HG02970 (cell line): ENCODE data around the gene CDC25A.
A peak's percentile ranks its signal among the peaks of the same experiment; 100 is the strongest.
"Not testable (repeated sequence)": the region's sequence is repeated elsewhere in the genome, so short reads cannot be mapped to it uniquely, and the experiment has no call there.

ENCODE experiments used
- ATAC-seq: cut with Tn5 transposase; IDR thresholded peaks from one replicate; pipeline ENCODE4 v1.9.1; 2021; ENCODE audit warnings: mild to moderate bottlenecking, moderate library complexity, moderate number of reproducible peaks; ENCODE audit not compliant: unreplicated experiment, low FRiP score

The CDC25A gene

GRCh38 chr3:48188266-48189201 is at the start of gene CDC25A:
TSS of gene CDC25A (minus strand) at chr3:48188417. CDS start at chr3:48187947, 470 bp downstream.
- peak; percentile 91 for ATAC-seq

DNA sequence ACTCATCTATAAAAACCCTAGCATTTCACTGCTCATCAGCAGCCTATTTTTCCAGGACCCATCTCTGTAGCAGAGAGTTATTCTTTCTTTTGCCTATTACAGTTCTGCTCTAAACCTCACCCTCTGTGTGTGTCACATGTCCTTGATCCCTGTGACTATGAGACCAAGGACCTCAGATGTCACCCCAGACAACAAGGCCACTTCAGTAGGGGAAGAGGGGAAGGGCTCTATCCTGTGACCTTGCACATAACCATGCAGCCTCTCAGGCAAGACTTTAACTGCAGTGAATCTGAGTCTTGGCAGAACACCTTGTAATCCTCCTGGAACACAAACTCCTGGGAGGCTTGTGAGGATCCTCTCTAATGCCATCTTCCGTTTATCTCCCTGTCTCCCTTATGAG is 48.3 kb upstream of the CDC25A start:
- ATAC-seq = no peak

DNA sequence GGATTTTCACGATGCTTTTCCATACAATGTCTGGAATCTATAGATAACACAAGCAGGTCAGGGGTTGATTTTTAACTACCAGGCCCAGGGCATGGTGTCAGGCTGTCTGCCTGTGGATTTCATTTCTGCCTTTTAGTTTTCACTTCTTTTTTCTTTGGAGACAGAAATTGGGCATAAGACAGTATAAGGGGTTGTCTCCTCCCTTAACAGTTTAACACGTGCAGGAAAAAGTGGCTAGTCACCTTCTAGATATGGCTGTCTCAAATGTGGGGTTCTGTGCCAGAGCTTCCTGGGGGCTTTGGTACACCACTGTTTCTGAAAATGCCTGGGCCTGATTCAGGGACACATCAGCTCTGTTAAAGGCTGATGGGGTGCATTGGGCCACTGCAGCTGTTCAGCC is 45.3 kb upstream of the CDC25A start:
- no peak for ATAC-seq

DNA sequence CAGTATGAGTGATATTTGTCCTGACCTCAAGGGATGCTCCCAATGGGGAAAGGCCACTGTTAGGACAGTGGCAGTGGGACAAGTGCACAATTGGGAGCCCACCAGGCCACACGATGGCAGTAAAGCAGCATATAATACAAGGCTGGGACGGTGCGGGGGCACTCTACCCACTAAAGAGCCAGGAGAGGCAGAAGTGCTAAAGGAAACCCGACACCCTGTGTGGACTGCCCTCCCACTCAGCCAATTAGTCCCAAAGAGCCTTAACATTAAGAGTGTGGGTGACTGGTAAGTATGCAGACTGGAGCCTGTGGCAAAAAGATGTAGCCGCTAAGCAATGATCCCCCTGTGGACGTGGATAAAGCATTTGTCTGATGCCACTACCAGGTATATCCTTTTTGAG is 44.5 kb upstream of the CDC25A start:
- ATAC-seq = no peak

GRCh38 chr3:48232232-48232631 is 44.0 kb upstream of the CDC25A start:
- ATAC-seq = no peak

GRCh38 chr3:48226939-48227338 is 38.7 kb upstream of the CDC25A start:
- ATAC-seq = no peak

DNA sequence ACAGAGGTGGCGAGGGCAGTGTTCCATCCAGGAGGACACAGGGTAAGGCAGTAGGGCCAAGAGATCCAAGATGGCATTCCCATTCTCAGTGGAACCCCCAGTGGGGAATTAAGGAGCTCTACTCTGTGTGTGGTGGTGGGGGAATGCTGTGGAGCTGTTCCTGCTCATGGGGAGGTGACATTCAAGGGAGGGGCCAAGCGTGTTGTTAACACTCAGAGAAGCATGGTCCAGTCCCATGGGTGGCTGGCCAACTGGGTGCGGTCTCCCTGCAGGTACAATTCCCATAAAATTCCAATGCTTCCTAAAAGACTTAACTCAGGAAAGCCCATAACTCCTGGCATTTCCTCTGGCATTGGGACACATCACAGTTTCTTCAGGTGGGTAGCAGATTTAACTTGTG is 37.4 kb upstream of the CDC25A start:
- no peak for ATAC-seq

- no peak for ATAC-seq
Observed at GRCh38 chr3:48222616-48223513, 34.6 kb upstream of the CDC25A start, which contains the start of gene CAMP. TSS of gene CAMP (plus strand) at chr3:48223495. CDS start at chr3:48223512, 17 bp downstream.

GRCh38 chr3:48220746-48221145 is 32.5 kb upstream of the CDC25A start:
- ATAC-seq = no peak

GRCh38 chr3:48219543-48219942 is 31.3 kb upstream of the CDC25A start:
- ATAC-seq = no peak

DNA sequence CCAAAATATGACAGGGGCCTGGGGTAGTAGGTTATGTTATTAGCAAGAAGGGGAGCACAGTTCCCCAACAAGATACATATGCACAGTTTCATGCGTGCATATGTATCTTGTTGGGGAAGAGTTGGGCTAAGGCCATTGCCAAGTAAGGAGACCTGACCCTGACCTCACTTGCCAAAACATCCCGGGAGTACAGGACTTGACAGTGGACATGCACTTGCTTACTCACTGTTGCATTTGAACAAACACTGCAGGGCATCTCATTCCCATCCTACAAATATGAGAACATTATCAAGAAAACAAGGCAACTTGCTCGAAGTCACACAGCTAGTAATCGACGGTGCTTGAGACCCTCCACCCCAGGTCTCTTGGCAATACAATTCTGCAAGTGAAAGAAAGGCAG is 30.3 kb upstream of the CDC25A start:
- no peak for ATAC-seq

DNA sequence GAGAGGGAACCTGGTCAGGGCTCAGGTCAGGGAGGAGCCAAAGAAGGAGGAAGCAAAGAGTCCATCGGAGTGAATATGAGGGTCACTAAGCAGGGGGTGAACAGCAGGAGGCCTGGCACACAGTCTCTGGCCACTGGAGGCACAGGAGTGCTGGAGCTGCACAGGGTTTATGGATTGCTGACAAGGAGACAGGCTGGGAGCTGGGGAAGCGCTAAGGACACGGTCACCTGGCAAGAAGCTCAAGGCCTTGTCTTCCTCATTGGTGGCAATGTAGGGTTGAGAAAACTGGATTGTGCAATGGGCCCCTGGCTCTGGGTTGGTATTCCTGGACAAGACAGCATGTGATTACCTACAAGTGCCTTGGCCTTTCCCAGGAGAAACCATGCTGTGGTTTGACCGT is 29.2 kb upstream of the CDC25A start:
- no peak for ATAC-seq

GRCh38 chr3:48215876-48216275 is 27.7 kb upstream of the CDC25A start:
- no peak for ATAC-seq

DNA sequence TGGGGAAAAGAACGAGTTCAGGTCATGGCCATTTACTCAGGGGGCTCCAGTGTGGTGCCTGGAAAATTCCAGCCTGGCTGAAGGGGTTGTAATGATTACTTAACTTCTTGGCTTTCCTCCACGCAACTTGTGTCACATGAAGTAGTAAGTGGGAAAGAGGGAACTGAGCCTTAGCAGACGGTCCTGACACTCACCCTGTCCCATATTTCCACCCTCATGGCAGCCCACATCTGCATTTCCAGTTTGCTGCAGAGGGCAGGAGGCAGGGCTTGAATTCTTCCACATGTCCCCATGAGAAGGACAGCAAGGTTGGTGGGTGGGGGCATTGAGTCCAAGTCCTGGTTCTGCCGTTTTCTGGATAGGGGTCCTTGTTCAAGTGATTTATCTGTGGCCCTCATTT is 27.2 kb upstream of the CDC25A start:
- ATAC-seq = no peak

DNA sequence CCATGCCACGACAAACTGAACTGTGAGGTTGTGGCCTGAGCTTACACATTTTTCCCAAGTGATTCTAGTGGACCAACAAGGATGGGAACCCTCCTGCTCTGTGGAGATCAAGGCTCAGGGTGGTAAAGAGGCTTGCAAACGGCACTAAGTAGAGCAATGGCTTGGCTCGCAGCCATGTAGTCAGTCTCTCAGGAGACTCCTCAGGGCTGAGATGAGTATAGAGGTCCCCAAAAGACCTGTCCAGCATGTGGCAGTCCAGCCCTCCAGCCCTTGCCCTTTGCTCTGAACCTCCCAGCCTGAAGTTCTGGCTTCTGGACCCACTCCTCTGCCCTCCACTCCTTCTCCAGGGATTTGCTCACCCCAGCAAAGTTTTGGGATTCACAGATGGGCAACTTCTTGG is 26.8 kb upstream of the CDC25A start:
- ATAC-seq = no peak

- ATAC-seq = no peak
Observed at GRCh38 chr3:48214225-48214624, 26.0 kb upstream of the CDC25A start.

- ATAC-seq = not testable (repeated sequence)
Observed at GRCh38 chr3:48211776-48212175, 23.6 kb upstream of the CDC25A start.

DNA sequence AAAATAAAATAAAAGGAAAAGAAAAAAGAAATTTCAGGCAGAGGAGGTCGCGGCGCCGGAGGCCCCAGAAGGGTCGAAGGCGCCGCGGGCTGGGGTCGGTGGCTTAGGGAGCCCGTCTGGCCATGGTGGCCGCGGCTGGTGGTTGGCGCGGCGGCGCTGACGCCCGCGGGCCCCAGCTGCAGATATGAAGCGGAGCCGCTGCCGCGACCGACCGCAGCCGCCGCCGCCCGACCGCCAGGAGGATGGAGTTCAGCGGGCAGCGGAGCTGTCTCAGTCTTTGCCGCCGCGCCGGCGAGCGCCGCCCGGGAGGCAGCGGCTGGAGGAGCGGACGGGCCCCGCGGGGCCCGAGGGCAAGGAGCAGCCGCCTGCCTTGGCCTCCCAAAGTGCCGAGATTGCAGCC is 22.3 kb upstream of the CDC25A start:
- not testable (repeated sequence) for ATAC-seq

DNA sequence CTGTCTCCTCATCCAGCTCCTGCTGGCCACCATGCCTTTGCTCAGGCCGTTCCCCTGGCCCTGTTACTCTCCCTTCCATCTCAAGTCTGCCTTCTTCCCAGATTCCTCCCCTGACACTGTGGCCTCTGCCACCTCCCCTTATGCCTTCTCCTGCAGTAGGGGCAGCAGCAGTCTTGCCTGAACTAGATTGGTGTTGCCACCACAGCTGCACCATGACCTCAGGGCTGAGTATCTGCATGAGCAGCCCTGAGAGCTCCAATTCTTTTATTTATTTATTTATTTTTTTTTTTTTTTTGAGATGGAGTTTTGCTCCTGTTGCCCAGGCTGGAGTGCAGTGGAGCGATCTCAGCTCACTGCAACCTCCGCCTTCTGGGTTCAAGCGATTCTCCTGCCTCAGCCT is 21.2 kb upstream of the CDC25A start:
- no peak for ATAC-seq

DNA sequence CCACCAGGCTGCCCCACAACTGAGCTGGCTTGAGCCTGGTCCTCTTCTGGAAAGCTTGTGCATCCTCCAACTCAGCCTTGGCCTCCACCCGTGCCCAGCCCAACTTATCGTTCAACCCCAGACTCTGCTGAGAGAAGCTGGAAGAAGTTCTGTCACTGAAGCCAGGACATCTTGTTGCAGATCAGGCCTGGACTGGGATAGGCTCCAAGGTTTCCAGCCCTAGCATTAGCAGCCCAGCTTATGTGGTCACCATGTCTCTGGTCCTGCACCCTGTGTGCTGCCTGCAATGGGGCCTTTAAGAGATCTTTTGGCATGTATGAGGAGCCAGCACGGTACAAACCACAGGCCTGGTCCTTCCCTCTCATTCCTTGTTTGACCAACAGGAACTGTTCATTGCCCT is 19.9 kb upstream of the CDC25A start:
- ATAC-seq = no peak

GRCh38 chr3:48202632-48203031 is 14.4 kb upstream of the CDC25A start:
- no peak for ATAC-seq
